ENCODE results near the gene PALD1. TPM values are rescaled to one million over a fixed set of nuclear protein-coding genes. Genes with fewer than 3 reads are reported as not detected.
"Not testable (repeated sequence)": the region's sequence is repeated elsewhere in the genome, so short reads cannot be mapped to it uniquely, and the experiment has no call there.

Gene PALD1
- total and polyA plus RNA-seq, 2 experiments from 2014 or later: 5.7 to 19.1 TPM

- H3K4me3 ChIP-seq: no peak overlapping the region
- DNase-seq (ENCODE audit: low read depth in 1 of 2, low spot score in 1 of 2): no peak
- no peaks in the 10 kb centered on the region for H3K27me3 ChIP-seq
- no peaks in the 10 kb centered on the region for H3K36me3 ChIP-seq
- TF ChIP-seq, protein P1, sequence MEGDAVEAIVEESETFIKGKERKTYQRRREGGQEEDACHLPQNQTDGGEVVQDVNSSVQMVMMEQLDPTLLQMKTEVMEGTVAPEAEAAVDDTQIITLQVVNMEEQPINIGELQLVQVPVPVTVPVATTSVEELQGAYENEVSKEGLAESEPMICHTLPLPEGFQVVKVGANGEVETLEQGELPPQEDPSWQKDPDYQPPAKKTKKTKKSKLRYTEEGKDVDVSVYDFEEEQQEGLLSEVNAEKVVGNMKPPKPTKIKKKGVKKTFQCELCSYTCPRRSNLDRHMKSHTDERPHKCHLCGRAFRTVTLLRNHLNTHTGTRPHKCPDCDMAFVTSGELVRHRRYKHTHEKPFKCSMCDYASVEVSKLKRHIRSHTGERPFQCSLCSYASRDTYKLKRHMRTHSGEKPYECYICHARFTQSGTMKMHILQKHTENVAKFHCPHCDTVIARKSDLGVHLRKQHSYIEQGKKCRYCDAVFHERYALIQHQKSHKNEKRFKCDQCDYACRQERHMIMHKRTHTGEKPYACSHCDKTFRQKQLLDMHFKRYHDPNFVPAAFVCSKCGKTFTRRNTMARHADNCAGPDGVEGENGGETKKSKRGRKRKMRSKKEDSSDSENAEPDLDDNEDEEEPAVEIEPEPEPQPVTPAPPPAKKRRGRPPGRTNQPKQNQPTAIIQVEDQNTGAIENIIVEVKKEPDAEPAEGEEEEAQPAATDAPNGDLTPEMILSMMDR (IDR thresholded peaks at IDR 0.05; ENCODE audit: low read depth, low read length): no peak
- H3K9me3 ChIP-seq (ENCODE audit: low read depth): no peaks in the 10 kb centered on the region
- H3K4me1 ChIP-seq (ENCODE audit: low read depth): no peaks in the 10 kb centered on the region
- no peak overlapping the region for H3K27ac ChIP-seq
Observed at GRCh38 chr10:70613941-70614340, 135.4 kb downstream of the PALD1 start.

- H3K36me3 ChIP-seq; H3K27me3 ChIP-seq; H3K4me1 ChIP-seq (ENCODE audit: low read depth); DNase-seq (ENCODE audit: low read depth in 1 of 2, low spot score in 1 of 2); H3K4me3 ChIP-seq; H3K27ac ChIP-seq; H3K9me3 ChIP-seq (ENCODE audit: low read depth): not testable (repeated sequence)
Observed at GRCh38 chr10:70614364-70614763, 135.8 kb downstream of the PALD1 start.

GRCh38 chr10:70615211-70615610 lies 136.6 kb downstream of the PALD1 start:
- no peaks in the 10 kb centered on the region for H3K9me3 ChIP-seq (ENCODE audit: low read depth)
- no peaks in the 10 kb centered on the region for H3K36me3 ChIP-seq
- no peak overlapping the region for H3K27ac ChIP-seq
- TF ChIP-seq, protein P1 (IDR thresholded peaks at IDR 0.05; ENCODE audit: low read depth, low read length): no peak
- H3K27me3 ChIP-seq: no peaks in the 10 kb centered on the region
- DNase-seq (ENCODE audit: low read depth in 1 of 2, low spot score in 1 of 2): no peak
- H3K4me1 ChIP-seq (ENCODE audit: low read depth): no peaks in the 10 kb centered on the region
- no peak overlapping the region for H3K4me3 ChIP-seq

DNA sequence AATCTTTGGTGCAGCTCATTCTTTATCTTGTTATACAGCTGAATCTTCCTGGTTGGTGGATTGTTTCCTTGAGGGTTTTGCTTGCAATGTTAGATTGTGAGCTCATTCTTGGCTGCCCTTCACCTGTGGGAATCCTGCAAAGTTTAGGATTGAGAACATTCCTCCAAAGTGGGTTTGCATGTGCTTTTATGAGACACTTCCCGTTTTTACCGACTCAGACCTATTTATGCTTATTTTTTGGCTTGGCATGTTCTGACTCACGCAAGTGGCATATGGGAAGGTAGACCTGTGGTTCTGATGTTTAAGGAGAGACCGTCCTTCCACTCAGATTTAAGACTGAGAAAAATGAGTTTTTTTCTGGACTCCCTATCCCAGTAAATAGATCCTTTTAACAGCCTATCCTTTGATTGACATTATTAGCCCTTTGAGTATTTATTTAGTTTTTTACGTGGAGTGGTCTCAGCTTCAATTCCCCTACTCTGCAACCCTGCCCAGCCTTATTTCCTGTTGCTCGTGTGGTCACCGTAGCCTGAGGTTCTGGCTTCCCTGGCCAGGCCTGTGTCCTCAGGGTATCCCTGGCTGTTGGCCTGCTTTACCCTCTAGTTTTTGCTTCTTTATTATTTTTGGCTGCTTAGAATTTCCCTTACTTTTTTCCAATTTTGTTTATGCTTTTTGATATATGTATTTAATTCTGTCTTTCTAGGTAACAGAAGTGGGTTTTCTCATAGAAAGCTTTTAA lies 137.4 kb downstream of the PALD1 start:
- Histone ChIP-seq H3K27me3 (no peaks in the 10 kb centered on the region), H3K9me3 (ENCODE audit: low read depth) (no peaks in the 10 kb centered on the region), H3K4me3 (no peak overlapping the region), H3K27ac (no peak overlapping the region), H3K4me1 (ENCODE audit: low read depth) (no peaks in the 10 kb centered on the region), H3K36me3 (no peaks in the 10 kb centered on the region)
- no peak for DNase-seq (ENCODE audit: low read depth in 1 of 2, low spot score in 1 of 2)
- TF ChIP-seq, protein P1 (IDR thresholded peaks at IDR 0.05; ENCODE audit: low read depth, low read length): no peak

DNA sequence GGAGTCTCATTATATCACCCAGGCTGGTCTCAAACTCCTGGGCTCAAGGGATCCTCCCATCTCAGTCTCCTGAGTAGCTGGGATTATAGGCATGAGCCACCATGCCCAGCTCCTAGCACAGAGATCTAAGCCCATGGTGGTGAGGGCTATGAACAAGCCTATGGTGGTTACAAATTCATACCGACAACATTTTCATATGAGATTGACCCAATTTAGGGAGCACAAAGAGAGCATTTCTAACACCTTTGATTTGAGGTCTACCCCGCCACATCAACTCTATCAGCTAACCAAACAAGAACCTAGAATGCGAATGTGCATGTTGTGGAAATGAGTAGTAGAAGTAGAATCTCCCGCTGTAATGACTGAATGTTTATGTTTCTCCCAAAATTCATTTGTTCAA lies 138.2 kb downstream of the PALD1 start:
- DNase-seq (ENCODE audit: low read depth in 1 of 2, low spot score in 1 of 2): no peak
- no peaks in the 10 kb centered on the region for H3K9me3 ChIP-seq (ENCODE audit: low read depth)
- H3K27ac ChIP-seq: no peak overlapping the region
- H3K4me1 ChIP-seq (ENCODE audit: low read depth): no peaks in the 10 kb centered on the region
- no peak overlapping the region for H3K4me3 ChIP-seq
- H3K27me3 ChIP-seq: no peaks in the 10 kb centered on the region
- TF ChIP-seq, protein P1 (IDR thresholded peaks at IDR 0.05; ENCODE audit: low read depth, low read length): no peak
- H3K36me3 ChIP-seq: no peaks in the 10 kb centered on the region

Other genes starting within 250 kb of the PALD1 start
- 44.9 and 54.3 TPM in 2 replicates for gene PPA1, start 245.3 kb upstream of the PALD1 start, total RNA-seq
- 75.2 and 86.0 TPM in 2 replicates for gene PPA1, start 245.3 kb upstream of the PALD1 start, polyA plus RNA-seq
- gene NPFFR1, start 194.8 kb upstream of the PALD1 start, total RNA-seq: not detected in 2 replicates
- gene NPFFR1, start 194.8 kb upstream of the PALD1 start, polyA plus RNA-seq: 0.06 TPM in 1 of 2 replicates, not detected in the other
- 79.0 and 80.4 TPM in 2 replicates for gene LRRC20, start 96.1 kb upstream of the PALD1 start, total RNA-seq
- gene LRRC20, start 96.1 kb upstream of the PALD1 start, polyA plus RNA-seq: 44.3 and 52.3 TPM in 2 replicates
- gene EIF4EBP2, start 74.6 kb upstream of the PALD1 start, total RNA-seq: 39.1 and 43.0 TPM in 2 replicates
- gene EIF4EBP2, start 74.6 kb upstream of the PALD1 start, polyA plus RNA-seq: 36.8 and 40.3 TPM in 2 replicates
- gene NODAL, start 37.1 kb upstream of the PALD1 start, total RNA-seq: 0.15 and 0.25 TPM in 2 replicates
- gene NODAL, start 37.1 kb upstream of the PALD1 start, polyA plus RNA-seq: 0.07 and 0.64 TPM in 2 replicates
- gene PRF1, start 124.0 kb downstream of the PALD1 start, total RNA-seq: 0.07 TPM in 1 of 2 replicates, not detected in the other
- 0.84 TPM in 1 of 2 replicates, not detected in the other for gene PRF1, start 124.0 kb downstream of the PALD1 start, polyA plus RNA-seq
- 0.63 and 1.9 TPM in 2 replicates for gene ADAMTS14, start 193.7 kb downstream of the PALD1 start, total RNA-seq
- 1.2 and 2.2 TPM in 2 replicates for gene ADAMTS14, start 193.7 kb downstream of the PALD1 start, polyA plus RNA-seq